IMR-90 (cell line): ENCODE data around the gene GSG1L. TPM values are rescaled to one million over a fixed set of nuclear protein-coding genes. Genes with fewer than 3 reads are reported as not detected.
A peak's percentile ranks its signal among the peaks of the same experiment; 100 is the strongest.

Experiments used
- ATAC-seq: fragments of 200-7000 bp; cut with Tn5 transposase; 2 replicates; pipeline ENCODE4 v1.9.1; 2020; ENCODE audit warnings: low read depth, mild to moderate bottlenecking, moderate library complexity
- BruUV-seq: library from RNA; stranded (reverse); fragments of 400-500 nt; replicated peaks from 2 replicates; lab custom pipeline; 2021; lab: Mats Ljungman, UMichigan
- CTCF ChIA-PET: fragments of 300-600 bp; formaldehyde crosslinking; extraction: SDS; loops from one replicate; lab custom pipeline; 2021; ENCODE audit warnings: antibody characterized with exemption; lab: Yijun Ruan, JAX
- POLR2A ChIA-PET: fragments of 300-600 bp; sonication (Branson Sonifier 250); formaldehyde crosslinking; loops from one replicate; lab custom pipeline; 2022; ENCODE audit warnings: antibody characterized with exemption; ENCODE audit not compliant: unreplicated experiment; lab: Charles Lee
- DNase-seq: peaks from one replicate; pipeline ENCODE4 v3.0.0; 2013
- H2AFZ ChIP-seq: replicated peaks from 2 replicates; pipeline ENCODE3; 2013; ENCODE audit warnings: low read length, mild to moderate bottlenecking; ENCODE audit not compliant: poor library complexity
- H2AK5ac ChIP-seq: 2 replicates; pipeline ENCODE4 v1.6.1; 2013; ENCODE audit warnings: low read depth, low read length, inconsistent platforms
- H2AK9ac ChIP-seq: replicated peaks from 2 replicates; pipeline ENCODE3; 2013; ENCODE audit warnings: mild to moderate bottlenecking, low read depth, low read length, moderate library complexity; ENCODE audit not compliant: poor library complexity
- H2BK120ac ChIP-seq: 2 replicates; pipeline ENCODE4 v1.6.1; 2013; ENCODE audit warnings: low read depth, low read length, inconsistent platforms
- H2BK15ac ChIP-seq: 3 replicates; pipeline ENCODE4 v1.6.1; 2013; ENCODE audit warnings: low read depth, low read length, inconsistent platforms
- H2BK20ac ChIP-seq: 2 replicates; pipeline ENCODE4 v1.6.1; 2013; ENCODE audit warnings: low read depth, mild to moderate bottlenecking, inconsistent platforms, low read length, moderate library complexity
- H2BK5ac ChIP-seq: 2 replicates; pipeline ENCODE4 v1.6.1; 2013; ENCODE audit warnings: mild to moderate bottlenecking, low read depth, low read length, inconsistent platforms; ENCODE audit not compliant: poor library complexity, severe bottlenecking
- H3K14ac ChIP-seq: replicated peaks from 2 replicates; pipeline ENCODE4 v1.6.1; 2013; ENCODE audit warnings: low read depth, low read length, inconsistent platforms
- H3K18ac ChIP-seq: 2 replicates; pipeline ENCODE4 v1.6.1; 2013; ENCODE audit warnings: low read depth, low read length, control low read depth
- H3K23ac ChIP-seq: 2 replicates; pipeline ENCODE4 v1.6.1; 2013; ENCODE audit warnings: low read depth, low read length, inconsistent platforms
- H3K27ac ChIP-seq: 2 replicates; pipeline ENCODE4 v1.5.1; 2013; ENCODE audit warnings: mild to moderate bottlenecking, control low read depth, low read length; ENCODE audit not compliant: insufficient read depth
- H3K27me3 ChIP-seq: 2 replicates; pipeline ENCODE4 v1.6.1; 2013; ENCODE audit warnings: low read length; ENCODE audit not compliant: control insufficient read depth, insufficient read depth
- H3K36me3 ChIP-seq: 2 replicates; pipeline ENCODE4 v1.6.1; 2013; ENCODE audit warnings: low read length, mixed read lengths; ENCODE audit not compliant: control insufficient read depth, insufficient read depth
- H3K4ac ChIP-seq: 2 replicates; pipeline ENCODE4 v1.6.1; 2013; ENCODE audit warnings: low read depth, low read length, inconsistent platforms
- H3K4me1 ChIP-seq: 2 replicates; pipeline ENCODE4 v1.6.1; 2013; ENCODE audit warnings: low read length, mixed read lengths; ENCODE audit not compliant: control insufficient read depth, insufficient read depth
- H3K4me2 ChIP-seq: 2 replicates; pipeline ENCODE4 v1.6.1; 2013; ENCODE audit warnings: low read depth, mild to moderate bottlenecking, control low read depth, low read length, moderate library complexity
- H3K4me3 ChIP-seq: 2 replicates; pipeline ENCODE4 v1.5.1; 2013; ENCODE audit warnings: low read depth, mild to moderate bottlenecking, control low read depth, low read length, moderate library complexity; ENCODE audit not compliant: insufficient read depth
- H3K56ac ChIP-seq: 2 replicates; pipeline ENCODE4 v1.6.1; 2013; ENCODE audit warnings: low read length, inconsistent platforms; ENCODE audit not compliant: insufficient read depth; ENCODE audit errors: extremely low read depth
- H3K79me1 ChIP-seq, 2 experiments: 2 replicates each; pipeline ENCODE4 v1.6.1; 2013; ENCODE audit warnings: low read length in 2 of 2, inconsistent platforms in 1 of 2, low read depth in 1 of 2
- H3K9ac ChIP-seq: 2 replicates; pipeline ENCODE4 v1.6.1; 2013; ENCODE audit warnings: low read depth, low read length, control low read depth
- H3K9me1 ChIP-seq: 2 replicates; pipeline ENCODE4 v1.6.1; 2013; ENCODE audit warnings: low read length, inconsistent platforms; ENCODE audit not compliant: insufficient read depth
- H3K9me3 ChIP-seq: 2 replicates; pipeline ENCODE4 v1.6.1; 2013; ENCODE audit warnings: low read length; ENCODE audit not compliant: control insufficient read depth, insufficient read depth
- H4K20me1 ChIP-seq: 2 replicates; pipeline ENCODE4 v1.6.1; 2013; ENCODE audit warnings: low read length, inconsistent platforms; ENCODE audit not compliant: insufficient read depth
- H4K5ac ChIP-seq: 2 replicates; pipeline ENCODE4 v1.6.1; 2013; ENCODE audit warnings: mild to moderate bottlenecking, low read depth, low read length, control low read depth
- H4K8ac ChIP-seq, 2 experiments: 2 replicates each; pipeline ENCODE4 v1.6.1; 2013; ENCODE audit warnings: low read depth in 2 of 2, low read length in 2 of 2, control low read depth in 1 of 2, inconsistent platforms in 1 of 2
- H4K91ac ChIP-seq: 2 replicates; pipeline ENCODE4 v1.6.1; 2013; ENCODE audit warnings: low read depth, low read length, inconsistent platforms; ENCODE audit not compliant: insufficient read depth
- BHLHE40 ChIP-seq: fragments of 150-350 bp; IDR thresholded peaks from 2 replicates; pipeline ENCODE4 v1.6.1; 2016; ENCODE audit warnings: mild to moderate bottlenecking, low read depth, low read length
- CEBPB ChIP-seq: IDR thresholded peaks from 2 replicates; pipeline ENCODE4 v1.6.1; 2012; ENCODE audit warnings: low read depth, low read length, improper control_type of control experiment
- CHD1 ChIP-seq: IDR thresholded peaks from 2 replicates; pipeline ENCODE4 v1.6.1; 2012; ENCODE audit warnings: low read depth, low read length, improper control_type of control experiment
- FOS ChIP-seq: fragments of 150-350 bp; IDR thresholded peaks from 2 replicates; pipeline ENCODE4 v1.6.1; 2016; ENCODE audit warnings: low read depth, low read length
- MAFK ChIP-seq: IDR thresholded peaks from 2 replicates; pipeline ENCODE4 v1.6.1; 2012; ENCODE audit warnings: low read depth, low read length, improper control_type of control experiment
- MAZ ChIP-seq: IDR thresholded peaks from 2 replicates; pipeline ENCODE4 v1.6.1; 2012; ENCODE audit warnings: low read depth, mild to moderate bottlenecking, low read length, improper control_type of control experiment, moderate library complexity, borderline replicate concordance
- MXI1 ChIP-seq: IDR thresholded peaks from 2 replicates; pipeline ENCODE4 v1.6.1; 2012; ENCODE audit warnings: low read depth, mild to moderate bottlenecking, low read length, moderate library complexity, borderline replicate concordance
- NFE2L2 ChIP-seq: fragments of 150-350 bp; IDR thresholded peaks from 2 replicates; pipeline ENCODE4 v1.6.1; 2016; ENCODE audit warnings: low read depth, mild to moderate bottlenecking, low read length
- POLR2A ChIP-seq: IDR thresholded peaks from 2 replicates; pipeline ENCODE4 v1.6.1; 2012; ENCODE audit warnings: mild to moderate bottlenecking, low read depth, low read length
- RAD21 ChIP-seq: IDR thresholded peaks from 2 replicates; pipeline ENCODE4 v1.6.1; 2012; ENCODE audit warnings: low read length, improper control_type of control experiment
- RCOR1 ChIP-seq: IDR thresholded peaks from 2 replicates; pipeline ENCODE4 v1.6.1; 2012; ENCODE audit warnings: mild to moderate bottlenecking, low read length, improper control_type of control experiment; ENCODE audit not compliant: insufficient replicate concordance
- RFX5 ChIP-seq: IDR thresholded peaks from 2 replicates; pipeline ENCODE4 v1.8.0; 2012; ENCODE audit warnings: low read depth, mild to moderate bottlenecking, low read length, moderate library complexity
- SMC3 ChIP-seq: fragments of 150-350 bp; IDR thresholded peaks from 2 replicates; pipeline ENCODE4 v1.6.1; 2016; ENCODE audit warnings: low read depth, mild to moderate bottlenecking, antibody characterized with exemption, low read length, moderate library complexity
- WGBS, 2 experiments: methylation state at CpG; one replicate each; pipeline versions ENCODE4 v1.1.5 to v1.1.7; 2013; ENCODE audit warnings: missing lambda C conversion rate in 2 of 2; ENCODE audit not compliant: insufficient read length in 1 of 2; ENCODE audit errors: extremely low coverage in 2 of 2; 5-methylcytosine and 5-hydroxymethylcytosine counted together
- dilution Hi-C: fragments of 300-500 bp; cut with HindIII; formaldehyde crosslinking; loops from one replicate; pipeline ENCODE4 v1.14.3; 2018; ENCODE audit warnings: low sequenced_read_pairs; ENCODE audit not compliant: unreplicated experiment
- in situ Hi-C: fragments of 300-500 bp; cut with MboI; formaldehyde crosslinking; loops from 3 replicates; pipeline ENCODE4 v1.14.3; 2019; ENCODE audit warnings: low sequenced_read_pairs, inconsistent platforms, mixed read lengths
- intact Hi-C: fragments of 100-400 bp; cut with micrococcal nuclease; formaldehyde crosslinking; loops from 2 replicates; pipeline ENCODE4 v1.10.0; 2022
- polyA plus RNA-seq, 3 experiments: library from polyadenylated mRNA; depleted of rRNA; stranded (reverse); fragments of >200 nt; gene quantifications; 2 replicates each; pipeline ENCODE4 v1.2.3, GENCODE V29; 2012; ENCODE audit warnings: low replicate concordance in 1 of 3
- total RNA-seq: library from RNA; depleted of rRNA; stranded (reverse); fragments of >200 nt; gene quantifications from 2 replicates; pipeline ENCODE4 v1.2.3, GENCODE V29; 2012
- TF ChIP-seq, protein P1 (sequence below): fragments of 150-350 bp; IDR thresholded peaks from 2 replicates; pipeline ENCODE4 v1.6.1; 2016; ENCODE audit warnings: low read depth, mild to moderate bottlenecking, low read length, moderate library complexity, borderline replicate concordance
- TF ChIP-seq, protein P2 (sequence below): fragments of 150-350 bp; IDR thresholded peaks from 2 replicates; pipeline ENCODE4 v1.6.1; 2017; ENCODE audit warnings: mild to moderate bottlenecking, antibody characterized with exemption, low read length, low read depth
- TF ChIP-seq, protein P3 (sequence below): conservative IDR thresholded peaks from 2 replicates; pipeline ENCODE4 v1.5.1; 2012; ENCODE audit warnings: mild to moderate bottlenecking, low read depth, low read length, improper control_type of control experiment

The GSG1L gene
- total and polyA plus RNA-seq, 2 of the 4 experiments (the other 2 are of a cell fraction): not detected

DNA sequence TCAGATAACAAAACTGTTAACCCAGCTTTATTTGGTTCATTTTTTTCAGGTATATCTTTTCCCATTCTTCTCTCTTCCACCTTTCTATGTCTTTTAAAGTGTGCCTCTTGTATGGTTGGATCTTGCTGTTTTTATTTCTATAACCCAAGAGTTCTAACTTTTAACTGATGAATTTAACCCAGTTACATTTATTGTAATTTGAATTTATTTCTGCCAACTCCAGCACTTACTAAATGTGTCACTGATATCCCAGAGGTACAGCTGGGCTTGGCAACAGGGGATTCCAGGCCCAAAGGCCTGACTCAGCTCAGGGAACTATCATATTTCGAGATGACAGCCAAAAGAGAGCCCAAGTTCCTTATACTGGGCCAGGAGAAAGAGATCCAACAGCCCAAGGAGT lies 200.1 kb downstream of the GSG1L start:
- Histone ChIP-seq H2AFZ (no peak overlapping the region), H3K9me3 (peaks cover 9% of the 10 kb centered on the region), H3K9me1 (no peaks in the 10 kb centered on the region), H3K4me2 (no peak overlapping the region), H3K79me1 (no peaks in the 10 kb centered on the region), H4K5ac (no peak overlapping the region), H3K56ac (no peak overlapping the region), H3K9ac (no peak overlapping the region), H4K20me1 (no peaks in the 10 kb centered on the region), H3K36me3 (no peaks in the 10 kb centered on the region), H2AK5ac (no peak overlapping the region), H3K18ac (no peak overlapping the region), H2BK15ac (no peak overlapping the region), H2BK20ac (no peak overlapping the region), H3K4me3 (no peak overlapping the region), H3K4me1 (no peaks in the 10 kb centered on the region), H4K8ac (no peak overlapping the region), H3K23ac (no peak overlapping the region), H3K4ac (no peak overlapping the region), H2AK9ac (peak overlapping the region; percentile 15), H3K27me3 (peaks cover 2% of the 10 kb centered on the region; the same call in 1 of the 2 replicates), H3K14ac (no peak overlapping the region), H3K27ac (no peak overlapping the region), H2BK120ac (no peak overlapping the region), H4K91ac (no peak overlapping the region), H2BK5ac (no peak overlapping the region)
- ChIA-PET POLR2A (no interaction called here), CTCF (no interaction called here)
- intact Hi-C loops (no loop called here), dilution Hi-C loops (no loop called here), in situ Hi-C loops (no loop called here)
- DNase-seq: no peak
- WGBS, 2 experiments: 0% methylated on average over 1 of the region's 1 CpG; no CpG with 5 or more reads in 1 of the 2 experiments
- ATAC-seq: no peak
- no peak for TF ChIP-seq MAZ
- no peak for TF ChIP-seq RFX5
- no peak for TF ChIP-seq RCOR1
- TF ChIP-seq, protein P1, sequence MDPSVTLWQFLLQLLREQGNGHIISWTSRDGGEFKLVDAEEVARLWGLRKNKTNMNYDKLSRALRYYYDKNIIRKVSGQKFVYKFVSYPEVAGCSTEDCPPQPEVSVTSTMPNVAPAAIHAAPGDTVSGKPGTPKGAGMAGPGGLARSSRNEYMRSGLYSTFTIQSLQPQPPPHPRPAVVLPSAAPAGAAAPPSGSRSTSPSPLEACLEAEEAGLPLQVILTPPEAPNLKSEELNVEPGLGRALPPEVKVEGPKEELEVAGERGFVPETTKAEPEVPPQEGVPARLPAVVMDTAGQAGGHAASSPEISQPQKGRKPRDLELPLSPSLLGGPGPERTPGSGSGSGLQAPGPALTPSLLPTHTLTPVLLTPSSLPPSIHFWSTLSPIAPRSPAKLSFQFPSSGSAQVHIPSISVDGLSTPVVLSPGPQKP: no peak
- no peak for TF ChIP-seq POLR2A
- TF ChIP-seq BHLHE40: no peak
- TF ChIP-seq FOS: no peak
- TF ChIP-seq CEBPB: no peak
- no peak for TF ChIP-seq SMC3
- TF ChIP-seq, protein P2, sequence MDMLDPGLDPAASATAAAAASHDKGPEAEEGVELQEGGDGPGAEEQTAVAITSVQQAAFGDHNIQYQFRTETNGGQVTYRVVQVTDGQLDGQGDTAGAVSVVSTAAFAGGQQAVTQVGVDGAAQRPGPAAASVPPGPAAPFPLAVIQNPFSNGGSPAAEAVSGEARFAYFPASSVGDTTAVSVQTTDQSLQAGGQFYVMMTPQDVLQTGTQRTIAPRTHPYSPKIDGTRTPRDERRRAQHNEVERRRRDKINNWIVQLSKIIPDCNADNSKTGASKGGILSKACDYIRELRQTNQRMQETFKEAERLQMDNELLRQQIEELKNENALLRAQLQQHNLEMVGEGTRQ: no peak
- TF ChIP-seq NFE2L2: no peak
- no peak for TF ChIP-seq MAFK
- TF ChIP-seq, protein P3, sequence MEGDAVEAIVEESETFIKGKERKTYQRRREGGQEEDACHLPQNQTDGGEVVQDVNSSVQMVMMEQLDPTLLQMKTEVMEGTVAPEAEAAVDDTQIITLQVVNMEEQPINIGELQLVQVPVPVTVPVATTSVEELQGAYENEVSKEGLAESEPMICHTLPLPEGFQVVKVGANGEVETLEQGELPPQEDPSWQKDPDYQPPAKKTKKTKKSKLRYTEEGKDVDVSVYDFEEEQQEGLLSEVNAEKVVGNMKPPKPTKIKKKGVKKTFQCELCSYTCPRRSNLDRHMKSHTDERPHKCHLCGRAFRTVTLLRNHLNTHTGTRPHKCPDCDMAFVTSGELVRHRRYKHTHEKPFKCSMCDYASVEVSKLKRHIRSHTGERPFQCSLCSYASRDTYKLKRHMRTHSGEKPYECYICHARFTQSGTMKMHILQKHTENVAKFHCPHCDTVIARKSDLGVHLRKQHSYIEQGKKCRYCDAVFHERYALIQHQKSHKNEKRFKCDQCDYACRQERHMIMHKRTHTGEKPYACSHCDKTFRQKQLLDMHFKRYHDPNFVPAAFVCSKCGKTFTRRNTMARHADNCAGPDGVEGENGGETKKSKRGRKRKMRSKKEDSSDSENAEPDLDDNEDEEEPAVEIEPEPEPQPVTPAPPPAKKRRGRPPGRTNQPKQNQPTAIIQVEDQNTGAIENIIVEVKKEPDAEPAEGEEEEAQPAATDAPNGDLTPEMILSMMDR: no peak
- TF ChIP-seq RAD21: no peak
- TF ChIP-seq MXI1: no peak
- TF ChIP-seq CHD1: no peak
- no TSS peak for BruUV-seq
